ENCODE results near the gene RHCE.

- TF ChIP-seq CTCF (IDR thresholded peaks at IDR 0.05) (no peak), POLR2A (IDR thresholded peaks at IDR 0.05) (no peak)
Observed at GRCh38 chr1:25427696-25428095, 7.1 kb upstream of the RHCE start.

All from adrenal gland (tissue), 5 donors.